Hepatocyte (in vitro differentiated cells): Measurements from ENCODE around the gene COLQ.

ENCODE experiments used
- CTCF ChIP-seq: fragments of 200-600 bp; sonication (generic); IDR thresholded peaks from 2 replicates; pipeline ENCODE4 v1.5.1; 2016; ENCODE audit warnings: antibody characterized with exemption, mild to moderate bottlenecking; ENCODE audit not compliant: poor library complexity
- EZH2 ChIP-seq: fragments of 200-600 bp; sonication (generic); IDR thresholded peaks from 2 replicates; pipeline ENCODE4 v1.6.1; 2016; ENCODE audit warnings: antibody characterized with exemption, mild to moderate bottlenecking, borderline replicate concordance

GRCh38 chr3:15403495-15403894 lies 118.0 kb downstream of the COLQ start:
- TF ChIP-seq CTCF (no peak), EZH2 (no peak)
